Prostate gland (tissue), 2 donors: Measurements from ENCODE around the gene PLOD2.

Experiments
- POLR2A ChIP-seq: fragments of 450-650 bp; IDR thresholded peaks from one replicate; pipeline ENCODE4 v1.6.1; 2016; ENCODE audit warnings: antibody characterized with exemption, mild to moderate bottlenecking
- POLR2AphosphoS5 ChIP-seq: sonication (generic); formaldehyde crosslinking; IDR thresholded peaks from one replicate; pipeline ENCODE4 v1.6.1; 2017; ENCODE audit warnings: antibody characterized with exemption
- TF ChIP-seq, protein P1 (sequence below), 4 experiments: fragments of 200-600 bp in 2 of 4; fragments of 450-650 bp in 2 of 4; sonication (generic) in 2 of 4; IDR thresholded peaks; 1 replicate in 3 of 4; 2 replicates in 1 of 4; pipeline ENCODE4 v1.5.1; 2016 to 2019; ENCODE audit warnings: antibody characterized with exemption in 4 of 4, mild to moderate bottlenecking in 2 of 4, moderate library complexity in 2 of 4

GRCh38 chr3:146129750-146130149 is 31.2 kb downstream of the PLOD2 start:
- TF ChIP-seq, protein P1, sequence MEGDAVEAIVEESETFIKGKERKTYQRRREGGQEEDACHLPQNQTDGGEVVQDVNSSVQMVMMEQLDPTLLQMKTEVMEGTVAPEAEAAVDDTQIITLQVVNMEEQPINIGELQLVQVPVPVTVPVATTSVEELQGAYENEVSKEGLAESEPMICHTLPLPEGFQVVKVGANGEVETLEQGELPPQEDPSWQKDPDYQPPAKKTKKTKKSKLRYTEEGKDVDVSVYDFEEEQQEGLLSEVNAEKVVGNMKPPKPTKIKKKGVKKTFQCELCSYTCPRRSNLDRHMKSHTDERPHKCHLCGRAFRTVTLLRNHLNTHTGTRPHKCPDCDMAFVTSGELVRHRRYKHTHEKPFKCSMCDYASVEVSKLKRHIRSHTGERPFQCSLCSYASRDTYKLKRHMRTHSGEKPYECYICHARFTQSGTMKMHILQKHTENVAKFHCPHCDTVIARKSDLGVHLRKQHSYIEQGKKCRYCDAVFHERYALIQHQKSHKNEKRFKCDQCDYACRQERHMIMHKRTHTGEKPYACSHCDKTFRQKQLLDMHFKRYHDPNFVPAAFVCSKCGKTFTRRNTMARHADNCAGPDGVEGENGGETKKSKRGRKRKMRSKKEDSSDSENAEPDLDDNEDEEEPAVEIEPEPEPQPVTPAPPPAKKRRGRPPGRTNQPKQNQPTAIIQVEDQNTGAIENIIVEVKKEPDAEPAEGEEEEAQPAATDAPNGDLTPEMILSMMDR (IDR thresholded peaks at IDR 0.05) = no peak
- TF ChIP-seq POLR2AphosphoS5 (no peak), POLR2A (no peak)
